GM19023 (cell line): ENCODE results near the gene TCF12.

Source experiments
- ATAC-seq: cut with Tn5 transposase; IDR thresholded peaks from one replicate; pipeline ENCODE4 v1.9.1; 2021; ENCODE audit warnings: mild to moderate bottlenecking, moderate library complexity; ENCODE audit not compliant: unreplicated experiment

TCF12 gene

DNA sequence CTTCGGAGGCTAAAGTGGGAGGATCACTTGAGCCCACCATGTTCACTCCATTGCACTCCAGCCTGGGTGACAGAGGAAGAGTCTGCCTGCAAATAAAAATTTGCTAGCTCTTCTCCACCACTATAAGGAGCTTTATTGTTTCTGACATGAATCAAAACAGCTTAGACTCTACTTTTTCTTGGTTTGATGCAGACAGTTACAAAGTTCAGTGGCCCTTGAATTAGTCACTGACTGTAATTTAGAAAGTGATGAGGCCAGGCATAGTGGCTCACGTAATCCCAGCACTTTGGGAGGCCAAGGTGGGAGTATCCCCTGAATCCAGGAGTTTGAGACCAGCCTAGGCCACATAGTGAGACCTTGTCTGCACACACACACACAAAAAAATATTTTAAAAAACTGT, 285.5 kb downstream of the TCF12 start:
- ATAC-seq = no peak

DNA sequence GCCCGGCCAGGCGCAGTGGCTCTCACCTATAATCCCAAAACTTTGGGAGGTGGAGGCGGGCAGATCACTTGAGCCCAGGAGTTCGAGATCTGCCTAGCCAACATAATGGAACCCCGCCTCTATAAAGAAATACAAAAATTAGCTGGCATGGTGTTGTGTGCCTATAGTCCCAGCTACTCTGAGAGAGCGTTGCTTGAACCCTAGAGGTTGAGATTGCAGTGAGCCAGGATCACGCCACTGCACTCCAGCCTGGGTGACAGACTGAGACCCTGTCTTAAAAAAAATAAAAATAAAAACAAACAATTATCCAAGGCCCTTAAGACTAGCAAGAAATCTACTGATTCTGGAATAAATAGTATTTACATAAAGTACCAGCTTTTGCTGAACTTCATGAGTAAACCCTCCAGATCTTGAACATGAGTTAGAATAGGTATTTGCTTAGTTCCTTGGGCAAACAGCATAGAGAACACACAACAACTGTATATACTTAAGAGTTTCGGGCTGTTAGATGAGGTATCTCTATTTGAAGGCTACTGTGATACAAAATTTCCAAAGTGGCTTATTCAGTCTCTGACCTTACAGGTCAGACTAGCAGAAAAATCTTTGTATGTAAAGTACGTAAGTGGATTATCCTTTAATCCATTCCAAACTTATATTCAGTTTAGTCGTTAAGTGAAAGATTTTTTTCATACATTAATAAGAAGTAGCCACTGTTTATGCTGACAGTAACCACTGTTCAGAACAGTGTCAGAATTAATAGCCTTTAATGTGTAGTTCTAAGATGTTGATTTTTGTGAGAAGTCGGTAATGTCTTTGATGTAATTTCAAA, 286.8 kb downstream of the TCF12 start:
- no peak for ATAC-seq

DNA sequence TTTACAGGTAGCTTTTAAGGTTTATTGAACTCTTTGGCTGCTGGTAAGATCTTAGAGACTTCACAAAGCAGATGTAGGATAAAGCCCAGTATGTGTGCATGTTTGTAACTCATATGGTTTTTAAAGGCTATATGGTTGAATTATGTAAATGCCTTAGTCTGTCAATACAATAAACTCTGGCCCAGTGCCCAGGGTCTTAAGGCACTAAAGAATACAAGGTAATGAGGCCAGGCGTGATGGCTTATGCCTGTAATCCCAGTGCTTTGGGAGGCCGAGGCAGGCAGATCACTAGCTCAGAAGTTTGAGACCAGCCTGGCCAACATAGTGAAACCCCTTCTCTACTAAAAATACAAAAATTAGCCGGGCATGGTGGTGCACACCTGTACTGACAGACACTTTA, 287.6 kb downstream of the TCF12 start:
- no peak for ATAC-seq

DNA sequence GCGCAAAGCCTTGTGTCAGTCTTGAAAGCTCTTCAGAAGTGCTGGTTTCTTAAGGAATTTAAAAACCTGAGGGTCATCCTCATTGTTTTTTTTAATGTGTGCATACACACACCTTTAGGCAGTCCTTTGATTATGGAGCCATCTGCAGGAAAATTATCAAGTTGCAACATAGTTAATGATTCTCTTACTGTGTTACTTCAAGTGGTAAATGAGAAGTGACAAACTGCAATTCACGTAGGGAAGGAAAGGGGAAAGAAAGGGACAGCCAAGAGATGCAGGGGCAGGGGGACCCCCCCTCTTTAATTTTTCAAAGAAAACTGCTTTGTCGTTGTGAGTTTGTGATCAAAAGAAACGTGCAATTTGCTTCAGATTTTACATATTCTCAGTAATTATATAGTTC, 295.4 kb downstream of the TCF12 start:
- no peak for ATAC-seq

DNA sequence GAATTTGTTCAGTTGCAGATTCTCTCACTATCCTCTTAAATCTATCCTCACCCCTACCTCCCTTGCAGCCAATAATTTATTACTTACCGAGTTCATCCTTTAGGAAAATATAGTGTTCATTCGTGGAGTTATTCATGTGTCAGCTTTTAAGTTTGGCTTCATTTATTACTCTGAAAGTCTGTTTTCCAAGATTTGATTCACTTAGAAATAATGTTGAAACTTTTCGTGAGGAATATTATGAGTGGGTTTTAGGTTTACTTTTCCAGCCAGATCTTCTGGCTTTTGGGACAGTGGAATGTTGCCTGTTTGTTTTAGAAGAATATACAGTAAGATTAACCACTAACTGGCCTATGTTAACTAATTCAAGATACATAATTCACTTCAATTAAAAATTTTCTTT, 296.9 kb downstream of the TCF12 start:
- ATAC-seq = no peak

DNA sequence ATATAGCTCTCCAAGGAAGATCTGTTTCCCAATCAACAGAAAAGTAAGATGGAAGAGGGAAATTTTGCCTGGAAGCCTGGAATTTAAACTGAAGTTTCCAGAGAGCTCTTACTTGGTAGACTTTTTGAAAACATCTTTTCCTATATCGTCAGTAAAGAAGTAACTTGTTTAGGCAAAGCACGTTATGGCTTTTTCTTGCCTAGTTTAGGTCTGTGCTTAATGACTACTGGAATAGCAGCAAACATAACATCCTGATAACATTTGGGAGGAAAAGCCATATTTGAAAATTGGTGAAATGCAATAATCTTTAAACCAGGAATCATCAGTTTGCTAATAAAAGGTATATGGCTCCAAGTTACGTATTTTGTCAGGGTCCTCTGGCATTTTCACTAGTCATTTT, 297.4 kb downstream of the TCF12 start:
- ATAC-seq = no peak

DNA sequence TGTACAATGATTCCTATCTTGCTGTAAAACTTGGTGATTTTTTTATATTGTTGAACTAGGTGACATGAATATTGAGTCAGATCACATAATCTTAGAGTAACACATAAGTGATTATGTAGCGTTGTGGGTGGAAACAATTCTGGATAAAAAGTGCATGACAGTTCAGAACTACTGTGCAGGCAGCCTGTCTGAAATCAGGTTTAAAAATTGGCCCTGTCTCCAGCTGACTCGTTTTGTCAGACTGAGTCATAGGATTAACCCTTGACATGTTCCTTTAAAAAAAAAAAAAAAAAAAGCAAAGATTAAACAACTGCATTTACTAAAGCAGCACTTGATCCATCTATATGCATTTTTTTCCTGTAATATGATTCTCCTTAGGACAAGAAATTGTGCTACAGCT, 297.8 kb downstream of the TCF12 start:
- no peak for ATAC-seq

DNA sequence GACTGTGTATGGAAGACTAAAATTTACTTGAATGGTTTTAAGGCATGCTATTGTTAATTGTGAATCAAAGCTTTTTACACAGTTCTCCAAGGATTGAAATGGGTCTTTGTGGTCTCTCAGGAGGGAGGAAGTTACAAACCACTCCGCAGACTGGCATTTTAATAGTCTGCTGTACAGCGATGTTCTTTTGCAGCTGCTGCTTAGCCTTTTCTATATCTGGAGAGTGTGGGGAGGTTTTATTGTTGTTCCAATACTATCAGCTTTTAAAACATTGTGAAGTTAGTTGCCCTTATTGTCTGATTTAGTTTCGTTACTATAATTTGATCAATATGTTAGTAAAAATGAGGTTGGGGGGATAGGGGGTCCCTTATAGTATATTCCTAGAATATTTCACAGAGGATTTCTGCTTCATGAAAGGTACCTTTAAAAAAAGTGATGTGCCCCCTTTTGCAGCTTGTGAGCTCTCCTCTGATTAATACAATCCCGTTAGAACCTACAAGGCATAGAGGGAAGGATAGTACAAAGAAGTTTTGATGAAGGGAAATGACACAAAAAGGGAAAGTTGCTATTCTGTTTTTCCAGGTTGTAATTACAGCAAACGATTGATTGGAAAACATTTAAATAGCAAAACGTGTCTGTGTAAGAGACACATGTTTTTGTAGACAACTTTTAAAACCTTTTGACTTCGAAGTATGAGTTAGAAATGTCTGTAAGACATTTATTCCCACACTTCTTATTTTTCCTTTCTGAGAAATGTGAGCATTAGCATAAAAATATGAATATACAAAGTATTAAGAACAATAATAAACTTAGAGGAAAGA, 299.5 kb downstream of the TCF12 start:
- ATAC-seq = no peak

DNA sequence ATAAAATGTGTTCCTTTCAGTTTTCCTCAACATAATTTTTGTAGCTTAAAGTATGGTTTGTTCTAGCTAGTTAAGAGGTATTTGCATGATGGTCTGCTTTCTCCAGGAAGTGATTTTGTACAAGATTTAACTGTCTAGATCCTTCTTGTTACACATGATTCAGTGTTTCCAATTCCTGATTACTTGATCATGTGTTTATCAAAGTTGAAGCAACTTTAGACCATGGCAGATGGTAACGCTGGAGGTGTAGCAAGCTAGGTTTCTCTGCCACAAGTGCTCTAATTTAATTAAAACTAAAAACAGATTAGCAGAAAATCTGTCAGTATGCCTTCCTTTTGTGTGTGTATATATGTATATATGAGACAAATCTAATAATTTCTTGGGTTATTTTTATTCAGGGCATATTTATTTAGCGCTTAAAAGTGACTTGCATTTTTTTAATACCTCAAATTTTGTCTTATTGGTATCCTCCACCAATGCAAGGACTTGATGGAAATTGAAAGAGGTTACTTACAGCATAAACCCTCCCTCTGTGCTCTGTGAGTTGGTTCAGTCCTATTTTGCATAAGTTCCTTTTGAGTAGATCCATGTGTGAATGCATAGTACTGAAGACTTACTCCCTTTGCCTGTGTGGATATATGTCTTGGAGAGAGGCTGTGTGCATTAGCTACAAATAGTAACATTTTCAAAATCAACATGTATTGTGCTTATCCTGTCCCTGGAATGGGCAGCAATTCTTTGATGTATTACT, 300.6 kb downstream of the TCF12 start:
- ATAC-seq = no peak

DNA sequence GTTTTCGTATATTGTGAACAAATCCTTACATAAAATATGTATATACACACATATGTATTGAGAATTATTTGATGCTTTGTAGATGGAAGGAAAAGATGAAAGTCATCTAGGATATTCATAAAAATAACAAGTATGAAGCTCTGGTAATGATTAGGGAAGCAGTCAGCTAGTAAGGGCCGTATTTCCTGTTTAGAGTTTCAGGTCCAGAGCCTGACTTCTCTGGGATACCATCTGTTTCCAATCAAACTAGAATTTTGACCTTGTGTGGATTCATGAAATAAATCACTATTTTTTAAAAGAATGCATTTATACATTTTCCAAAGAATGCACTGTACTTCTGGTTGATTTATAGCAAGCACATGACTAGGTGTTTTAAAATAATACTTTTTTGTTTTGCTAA, 301.8 kb downstream of the TCF12 start:
- ATAC-seq = no peak

DNA sequence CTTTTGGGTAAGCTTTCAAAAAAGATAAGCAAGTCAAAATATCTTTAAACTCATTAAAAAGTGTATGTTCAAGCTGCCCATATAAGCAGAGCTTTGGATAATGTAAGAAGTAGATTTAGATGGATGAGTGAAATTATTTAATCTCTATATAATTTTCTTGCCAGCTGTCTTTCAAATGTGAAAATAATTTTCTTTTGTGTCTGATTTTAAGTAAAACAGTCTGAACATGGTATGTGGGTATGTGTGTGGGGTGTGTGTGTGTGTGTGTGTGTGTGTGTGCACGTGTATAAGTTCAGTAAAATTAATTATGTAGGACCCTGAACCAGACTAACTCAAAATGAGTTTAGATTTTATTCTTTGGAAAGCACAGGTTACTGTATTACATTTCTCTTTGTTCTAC, 302.7 kb downstream of the TCF12 start:
- no peak for ATAC-seq

DNA sequence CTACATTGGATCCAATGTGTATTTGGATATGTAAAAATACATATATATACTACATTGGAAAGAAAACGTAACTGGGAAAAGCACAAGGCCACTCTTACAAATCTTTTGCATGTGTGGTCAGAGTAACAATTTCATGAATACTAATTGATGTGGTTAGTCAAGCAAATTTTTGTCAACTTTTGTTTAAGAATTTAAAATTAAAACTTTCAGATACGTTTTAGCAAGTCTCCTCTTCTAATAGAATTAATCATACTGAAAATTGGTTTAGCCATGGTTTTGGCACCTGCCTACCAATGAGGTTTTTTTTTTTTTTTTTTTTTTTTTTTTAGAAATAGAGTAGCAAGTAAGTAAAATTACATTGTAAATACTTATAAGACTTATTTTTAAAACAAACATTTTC, 304.9 kb downstream of the TCF12 start:
- no peak for ATAC-seq

DNA sequence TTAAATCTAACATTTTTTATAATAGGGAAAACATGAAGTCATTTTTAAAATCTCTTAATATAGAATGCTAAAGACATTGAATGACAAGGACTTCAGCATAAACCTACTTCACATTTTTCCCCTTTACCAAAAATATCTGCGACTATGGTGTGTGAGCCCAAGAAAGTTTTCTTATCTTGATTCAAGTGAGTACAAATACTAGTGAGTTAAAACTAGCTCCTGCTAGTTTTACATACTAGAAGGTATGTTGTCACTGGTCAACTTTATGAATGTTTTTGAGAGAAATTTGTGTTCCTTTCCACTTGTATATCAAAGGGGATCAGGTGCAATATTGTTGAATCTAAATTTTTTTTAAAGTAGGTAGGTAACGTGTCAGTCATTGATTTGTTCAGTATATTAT, 305.4 kb downstream of the TCF12 start:
- no peak for ATAC-seq

DNA sequence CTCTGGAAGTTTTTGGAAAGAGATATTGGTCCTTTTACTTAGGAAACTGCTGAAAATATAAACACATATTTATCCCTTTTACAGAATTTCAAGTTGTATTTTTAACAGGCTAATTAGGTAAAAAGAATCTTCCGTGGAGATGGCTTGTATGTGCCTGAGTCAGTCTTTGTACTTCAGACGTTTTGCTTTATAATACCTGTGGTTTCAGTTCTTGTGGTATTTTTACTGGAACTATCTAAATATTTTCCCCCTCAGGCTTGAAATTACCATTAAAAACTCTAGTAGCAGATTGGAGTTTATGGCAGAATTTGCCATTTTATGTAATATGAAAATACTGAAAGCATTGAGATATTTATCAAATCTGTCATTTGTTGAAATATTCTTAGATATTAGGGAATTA, 306.2 kb downstream of the TCF12 start:
- no peak for ATAC-seq

DNA sequence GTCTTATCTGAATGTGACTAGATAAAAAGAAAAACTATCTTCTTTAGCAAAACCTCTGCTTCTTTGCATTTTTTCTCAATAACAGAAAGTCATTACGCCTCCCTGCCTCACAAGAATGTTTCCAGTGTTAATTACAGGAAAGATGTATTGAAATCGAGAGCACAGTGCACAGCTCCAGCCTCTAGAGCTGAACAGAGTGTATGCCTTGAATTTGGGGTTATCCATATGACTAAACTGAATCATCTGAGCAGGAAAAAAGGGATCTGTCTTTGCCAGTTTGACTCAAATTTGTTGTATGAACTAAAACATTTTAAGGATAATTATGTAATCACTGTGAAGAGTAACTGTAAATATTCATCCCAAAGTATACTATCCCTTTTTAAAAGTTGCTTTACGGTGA, 308.7 kb downstream of the TCF12 start:
- no peak for ATAC-seq

DNA sequence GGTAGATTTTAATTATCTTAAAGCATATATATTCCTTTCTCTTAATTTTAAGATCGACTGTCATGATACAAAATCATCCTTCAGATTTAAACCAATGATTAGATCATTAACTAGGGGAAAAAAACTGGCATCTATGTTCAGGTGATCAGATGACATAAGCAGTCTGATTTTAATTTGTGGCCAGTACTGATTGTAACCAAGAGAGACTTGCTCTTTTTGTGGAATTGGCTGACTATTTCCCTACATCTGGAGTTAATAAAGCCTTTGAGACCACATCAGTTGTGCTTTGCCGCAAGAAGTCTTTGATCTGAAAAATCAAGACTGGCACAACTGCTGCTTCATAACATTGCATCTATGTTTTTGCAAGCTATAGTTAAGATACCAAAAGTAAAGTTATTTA, 309.5 kb downstream of the TCF12 start:
- no peak for ATAC-seq

DNA sequence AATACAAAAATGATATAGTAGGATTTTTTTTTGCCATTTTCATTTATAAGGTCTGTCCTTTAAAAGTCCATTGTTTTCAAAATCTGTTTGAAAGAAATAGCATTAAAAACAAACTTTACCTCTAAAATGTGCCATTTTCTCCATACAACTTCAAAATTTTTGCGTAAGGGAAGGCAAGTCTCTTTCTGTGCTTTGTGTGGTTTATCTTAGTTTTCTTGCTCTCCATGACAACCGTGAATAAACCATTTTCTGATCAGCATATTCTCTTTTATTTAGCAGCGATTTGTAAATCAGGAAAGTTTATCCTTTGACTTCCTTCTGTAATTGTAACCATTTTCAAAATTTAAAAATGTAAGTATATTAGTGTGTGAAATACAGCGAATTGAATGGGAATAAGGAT, 310.0 kb downstream of the TCF12 start:
- ATAC-seq = no peak

DNA sequence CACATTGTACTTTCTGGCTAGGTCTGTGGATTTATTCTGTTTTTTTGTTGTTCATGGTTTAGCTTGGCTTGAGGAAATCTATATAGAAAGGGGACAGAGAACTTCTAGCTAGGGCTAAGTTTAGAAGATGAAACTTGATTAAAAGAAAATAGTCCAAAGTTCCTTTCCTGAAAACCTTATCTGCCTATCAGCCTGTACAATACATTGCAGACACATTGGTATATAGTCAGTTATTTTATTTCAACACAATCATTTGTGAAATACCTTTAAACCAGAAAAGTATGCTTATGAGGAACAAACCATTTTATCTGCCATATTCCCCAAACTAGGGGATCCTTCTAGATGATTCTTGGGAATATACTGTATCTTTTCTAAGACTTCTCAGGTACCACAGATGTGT, 310.6 kb downstream of the TCF12 start:
- no peak for ATAC-seq

DNA sequence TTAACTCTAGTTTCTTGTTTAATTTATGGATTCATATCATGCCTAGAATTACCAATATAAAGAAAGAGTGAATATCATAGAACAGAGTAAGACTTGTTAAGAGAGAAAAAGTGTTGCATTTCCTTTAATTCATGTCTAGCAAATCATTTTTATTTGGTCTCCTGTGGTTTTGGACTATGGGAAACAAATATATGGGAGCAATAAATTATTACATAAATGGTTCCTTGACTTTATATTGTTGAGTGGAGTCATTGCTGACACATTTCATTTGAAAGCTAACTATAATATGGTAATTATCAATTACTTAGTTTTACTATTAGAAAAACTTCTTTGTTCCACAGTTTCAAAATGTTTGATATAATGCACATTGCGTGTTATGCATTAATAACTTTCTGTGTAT, 313.1 kb downstream of the TCF12 start:
- no peak for ATAC-seq

DNA sequence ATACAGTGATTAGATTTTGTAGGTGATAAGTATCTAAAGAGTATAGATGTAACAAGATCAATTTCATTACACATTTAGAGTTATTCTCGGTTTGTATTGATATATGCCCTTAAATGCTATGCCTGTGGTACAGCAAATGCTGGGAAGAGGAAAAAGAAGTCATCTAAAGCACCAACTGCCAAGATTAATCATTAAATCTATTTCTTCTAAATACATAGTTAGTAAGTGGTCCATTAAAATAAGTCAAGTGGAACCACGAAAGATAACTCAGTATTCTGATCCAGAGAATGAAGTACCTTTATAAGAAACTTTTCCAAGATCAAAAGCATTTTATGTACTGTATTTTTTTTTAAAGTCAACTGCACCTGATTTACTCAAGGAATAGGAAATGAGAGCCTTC, 315.7 kb downstream of the TCF12 start:
- ATAC-seq = no peak

DNA sequence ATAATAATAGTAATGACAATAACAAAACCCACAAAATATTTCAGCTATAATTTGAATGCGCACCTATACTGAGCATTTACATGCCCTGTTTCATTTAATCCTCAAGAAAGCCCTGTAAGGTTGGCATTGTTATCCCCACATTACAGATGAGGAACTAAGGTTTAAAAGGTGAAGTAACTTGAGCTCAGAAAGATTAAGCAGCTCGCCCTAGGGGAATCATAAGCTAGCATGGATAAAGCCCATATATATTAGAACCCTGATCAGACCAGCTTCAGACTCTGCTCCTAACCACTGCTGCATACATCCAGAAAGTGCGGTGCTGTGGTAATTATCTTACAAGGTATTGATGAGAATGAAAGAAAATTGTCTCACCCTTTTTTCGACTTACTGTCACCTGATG, 316.7 kb downstream of the TCF12 start:
- ATAC-seq = no peak

DNA sequence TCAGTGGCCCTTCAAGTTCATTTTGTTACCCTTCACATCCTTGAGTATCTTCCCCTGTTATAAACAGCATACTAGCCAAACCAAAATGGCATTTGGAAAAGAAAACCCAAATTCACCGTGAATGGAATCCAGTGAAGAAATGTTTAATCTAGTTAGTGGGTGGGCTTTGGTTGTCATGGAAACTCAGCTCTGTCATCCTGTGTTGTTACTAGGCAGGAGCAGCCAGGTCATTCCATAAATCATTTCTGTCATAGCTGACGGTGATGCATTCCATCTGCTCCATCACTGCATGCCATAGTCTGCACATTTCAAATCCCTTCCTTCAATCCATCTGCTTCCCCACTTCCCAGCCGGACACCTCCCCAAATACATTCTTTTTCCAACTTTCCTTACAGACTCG, 317.4 kb downstream of the TCF12 start:
- no peak for ATAC-seq
